Fibroblast of lung (primary cell): ENCODE results near the gene KNG1.

Experiments
- CTCF ChIP-seq, 2 donors: IDR thresholded peaks in 1 of 2; conservative IDR thresholded peaks in 1 of 2; 1 replicate in 1 of 2; 2 replicates in 1 of 2; pipeline ENCODE4 v1.5.1; 2011 to 2012; ENCODE audit warnings: low read length in 2 of 2, control low read depth in 1 of 2, inconsistent platforms in 1 of 2, low read depth in 1 of 2, mild to moderate bottlenecking in 1 of 2
- EZH2 ChIP-seq: IDR thresholded peaks from 2 replicates; pipeline ENCODE4 v1.5.1; 2012; ENCODE audit warnings: low read length, control low read depth, mild to moderate bottlenecking; ENCODE audit errors: missing control alignments

GRCh38 chr3:186788482-186789370, 71.6 kb downstream of the KNG1 start:
- TF ChIP-seq CTCF (conservative IDR thresholded peaks at IDR 0.05 in 1 of 2, IDR thresholded peaks at IDR 0.05 in 1 of 2; ENCODE audit: low read depth in 1 of 2, low read length in 2 of 2) (peak in 1 of 2 donors; percentile 1), EZH2 (no peak)
